ENCODE measurements around the gene ZNF124.
A peak's percentile ranks its signal among the peaks of the same experiment; 100 is the strongest.

ZNF124 gene

GRCh38 chr1:247111700-247112478 lies 59.9 kb downstream of the ZNF124 start:
- DNase-seq, result no peak

DNA sequence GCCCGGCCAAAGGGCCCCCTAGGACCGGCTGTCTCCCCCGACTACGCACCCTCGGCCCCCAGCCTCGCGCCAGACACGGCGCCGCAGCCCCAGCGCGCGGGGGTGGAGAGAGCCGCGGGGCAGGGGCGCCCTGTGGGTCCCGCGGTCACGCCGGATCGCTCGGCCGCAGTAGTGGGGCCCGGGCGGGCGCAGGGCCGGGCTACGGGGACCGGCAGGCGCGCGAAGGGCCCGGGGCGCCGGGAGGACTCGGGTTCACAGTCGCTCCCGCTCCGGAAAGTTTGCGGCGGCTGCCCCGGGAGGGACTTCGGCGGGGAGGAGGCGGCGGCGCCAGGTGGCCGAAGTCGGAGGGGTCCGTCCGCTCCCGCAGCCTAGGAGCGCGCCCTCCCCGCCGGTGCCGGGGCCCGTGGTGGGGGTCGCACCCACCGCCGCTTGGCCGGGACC lies 60.5 kb downstream of the ZNF124 start:
- no peak for DNase-seq

DNA sequence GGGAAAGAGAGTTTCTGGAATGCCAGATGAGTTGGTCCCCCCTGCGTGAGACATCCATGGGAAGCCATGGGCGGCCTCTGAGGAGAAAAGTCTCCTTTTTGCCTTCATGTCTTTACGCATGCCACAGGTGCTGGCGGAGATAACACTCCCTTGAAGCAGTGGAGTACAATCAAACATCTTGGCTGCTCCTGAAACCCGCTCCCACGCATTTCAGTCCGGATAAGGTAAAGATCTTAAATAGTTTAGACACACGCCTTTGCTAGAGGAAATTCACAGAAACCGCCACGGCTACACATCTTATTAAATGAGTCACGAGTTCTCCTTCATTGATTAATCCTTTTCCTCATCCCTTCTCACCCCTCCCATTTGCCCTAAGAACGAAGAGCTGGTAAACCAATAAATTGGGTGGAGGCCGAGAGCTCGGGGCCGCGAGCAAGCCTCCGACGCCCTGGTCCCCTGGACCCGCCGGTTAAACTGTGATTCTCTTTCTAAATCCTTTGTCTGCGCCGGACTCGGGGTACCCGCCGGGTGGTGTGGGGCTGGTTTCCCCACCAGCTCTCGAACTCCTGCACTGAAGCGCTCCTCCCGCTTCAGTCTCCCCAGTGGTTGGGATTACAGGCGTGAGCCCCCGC lies 61.1 kb downstream of the ZNF124 start:
- DNase-seq, result peak; percentile 22 to 39

DNA sequence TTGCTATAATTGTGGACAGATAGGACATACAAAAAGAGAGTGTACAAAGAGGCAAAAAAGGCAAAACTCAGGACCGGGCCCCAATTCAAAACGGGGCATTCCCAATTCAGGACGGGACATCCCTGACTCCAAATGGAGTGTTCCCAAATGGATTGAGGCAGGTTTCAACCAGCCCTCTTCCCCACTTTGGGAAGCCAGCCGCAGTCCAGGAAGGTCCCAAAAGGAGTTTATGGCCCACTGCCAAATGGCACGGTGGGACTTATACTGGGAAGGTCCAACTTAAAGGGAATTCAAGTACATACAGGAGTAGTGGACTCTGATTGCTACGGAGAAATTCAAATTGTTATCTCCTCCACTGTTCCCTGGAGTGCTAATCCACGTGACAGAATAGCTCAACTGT lies 64.1 kb downstream of the ZNF124 start:
- DNase-seq, result no peak

- no peak for DNase-seq
Observed at GRCh38 chr1:247105966-247106365, 65.9 kb downstream of the ZNF124 start.

Data from activated CD4-positive, alpha-beta T cell treated with anti-CD3 and anti-CD28 coated beads, Interleukin-2, amount 50 U/mL, for 4 hours (primary cell).